ENCODE data around the gene CNST.

DNA sequence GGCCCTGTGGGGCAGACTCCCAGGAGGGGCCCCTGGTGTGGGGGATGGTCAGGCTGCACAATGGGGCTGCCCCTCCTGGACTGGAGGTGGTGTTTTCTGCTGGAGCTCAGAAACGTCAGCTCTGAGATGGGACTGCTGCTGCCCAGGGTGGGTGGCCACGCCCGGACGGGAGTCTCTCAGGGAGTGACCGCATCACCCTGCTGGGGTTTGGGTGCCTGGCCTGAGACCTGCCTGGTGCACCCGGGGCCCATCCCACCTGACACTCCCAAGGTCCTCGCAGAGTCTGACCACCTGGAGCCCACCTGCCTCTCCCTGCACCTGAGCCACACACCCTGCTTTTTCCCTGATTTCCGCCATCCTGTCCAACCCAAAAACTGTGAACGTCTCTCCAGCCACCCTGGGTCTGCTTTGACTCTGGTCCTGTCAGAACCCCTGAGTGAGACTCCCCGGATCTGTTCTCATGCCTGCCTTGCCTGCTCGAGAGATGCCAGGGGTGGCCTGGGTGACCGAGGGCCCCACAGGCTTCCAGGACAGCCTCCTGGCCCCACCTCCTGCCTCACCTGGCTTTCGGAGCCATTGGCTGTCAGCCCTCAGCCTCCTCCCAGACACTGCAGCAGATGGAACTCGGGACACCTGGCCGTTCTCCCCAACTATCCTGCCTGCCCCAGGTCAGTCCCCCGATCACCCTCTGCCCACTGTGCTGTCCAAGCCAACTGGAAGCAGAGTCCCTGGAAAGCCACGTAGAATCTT lies 47.6 kb upstream of the CNST start:
- TF ChIP-seq CTCF (conservative IDR thresholded peaks at IDR 0.05) (no peak), EZH2 (IDR thresholded peaks at IDR 0.05; ENCODE audit: low read depth) (no peak)

Measured in PC-9 (cell line).